Measurements from ENCODE around the gene RUNX3. TPM values are rescaled to one million over a fixed set of nuclear protein-coding genes. Genes with fewer than 3 reads are reported as not detected.

RUNX3 gene
- total and polyA plus RNA-seq, 4 donors = 0.43 to 1.1 (median 0.88) TPM

- Histone ChIP-seq H3K4me3 (ENCODE audit: low read depth in 1 of 3, low read length in 3 of 3) (no peak overlapping the region), H3K27me3 (ENCODE audit: control insufficient read depth in 4 of 4, insufficient read depth in 4 of 4, low read length in 3 of 4) (no peaks in the 10 kb centered on the region), H3K4me1 (ENCODE audit: control insufficient read depth in 4 of 4, insufficient read depth in 4 of 4, low read length in 3 of 4) (no peaks in the 10 kb centered on the region), H3K9ac (ENCODE audit: low read depth in 1 of 2, low read length in 2 of 2) (no peak overlapping the region), H3K27ac (ENCODE audit: low read depth in 1 of 2, low read length in 2 of 2) (no peak overlapping the region), H3K9me3 (ENCODE audit: control insufficient read depth in 4 of 4, low read length in 3 of 4) (no peaks in the 10 kb centered on the region), H3K36me3 (ENCODE audit: control insufficient read depth in 4 of 4, insufficient read depth in 3 of 4, low read depth in 1 of 4, low read length in 3 of 4) (no peaks in the 10 kb centered on the region)
- DNase-seq (ENCODE audit: low spot score) = no peak
- no peak for TF ChIP-seq ATF3 (IDR thresholded peaks at IDR 0.05)
- TF ChIP-seq RAD21 (IDR thresholded peaks at IDR 0.05) = no peak
- no peak for TF ChIP-seq GABPA (IDR thresholded peaks at IDR 0.05 in 1 of 2, conservative IDR thresholded peaks at IDR 0.05 in 1 of 2)
- TF ChIP-seq EGR1 (IDR thresholded peaks at IDR 0.05; ENCODE audit: low read depth in 2 of 2) = no peak
- TF ChIP-seq CTCF (IDR thresholded peaks at IDR 0.05; ENCODE audit: low read depth, low read length, missing input control) = no peak
- no peak for TF ChIP-seq YY1 (IDR thresholded peaks at IDR 0.05)
- TF ChIP-seq FOXA2 (IDR thresholded peaks at IDR 0.05) = no peak
These were observed 45.3 kb downstream of the RUNX3 start for GRCh38 chr1:24884751-24885150.

- no peak for TF ChIP-seq GABPA (IDR thresholded peaks at IDR 0.05 in 1 of 2, conservative IDR thresholded peaks at IDR 0.05 in 1 of 2)
- TF ChIP-seq HNF4A (conservative IDR thresholded peaks at IDR 0.05) = no peak
- no peak for TF ChIP-seq EGR1 (IDR thresholded peaks at IDR 0.05; ENCODE audit: low read depth in 2 of 2)
- no peak for TF ChIP-seq HNF4G (IDR thresholded peaks at IDR 0.05)
- TF ChIP-seq CTCF (IDR thresholded peaks at IDR 0.05; ENCODE audit: low read depth, low read length, missing input control) = no peak
- TF ChIP-seq TAF1 (conservative IDR thresholded peaks at IDR 0.05) = no peak
- TF ChIP-seq MAX (IDR thresholded peaks at IDR 0.05) = no peak
- TF ChIP-seq ZBTB33 (IDR thresholded peaks at IDR 0.05) = no peak
- TF ChIP-seq YY1 (IDR thresholded peaks at IDR 0.05) = no peak
- TF ChIP-seq JUND (IDR thresholded peaks at IDR 0.05) = no peak
- TF ChIP-seq REST (IDR thresholded peaks at IDR 0.05) = no peak
- TF ChIP-seq FOXA1 (IDR thresholded peaks at IDR 0.05) = no peak
- TF ChIP-seq ATF3 (IDR thresholded peaks at IDR 0.05) = no peak
- no peak for TF ChIP-seq RXRA (IDR thresholded peaks at IDR 0.05)
- TF ChIP-seq FOXA2 (IDR thresholded peaks at IDR 0.05) = no peak
- TF ChIP-seq RAD21 (IDR thresholded peaks at IDR 0.05) = no peak
- no peak overlapping the region for H3K9ac ChIP-seq (ENCODE audit: low read depth in 1 of 2, low read length in 2 of 2)
- no peak for DNase-seq (ENCODE audit: low spot score)
- WGBS = 45% methylated on average over 1 of the region's 1 CpG
- no peaks in the 10 kb centered on the region for H3K27me3 ChIP-seq (ENCODE audit: control insufficient read depth in 4 of 4, insufficient read depth in 4 of 4, low read length in 3 of 4)
- H3K9me3 ChIP-seq (ENCODE audit: control insufficient read depth in 4 of 4, low read length in 3 of 4) = no peaks in the 10 kb centered on the region
- no peaks in the 10 kb centered on the region for H3K36me3 ChIP-seq (ENCODE audit: control insufficient read depth in 4 of 4, insufficient read depth in 3 of 4, low read depth in 1 of 4, low read length in 3 of 4)
- no peaks in the 10 kb centered on the region for H3K4me1 ChIP-seq (ENCODE audit: control insufficient read depth in 4 of 4, insufficient read depth in 4 of 4, low read length in 3 of 4)
- H3K27ac ChIP-seq (ENCODE audit: low read depth in 1 of 2, low read length in 2 of 2) = no peak overlapping the region
- no peak overlapping the region for H3K4me3 ChIP-seq (ENCODE audit: low read depth in 1 of 3, low read length in 3 of 3)
These were observed 49.0 kb downstream of the RUNX3 start for GRCh38 chr1:24881034-24881433.
